H1 (cell line): ENCODE measurements around the gene DHCR7. TPM values are rescaled to one million over a fixed set of nuclear protein-coding genes. Genes with fewer than 3 reads are reported as not detected.

ENCODE experiments used
- CTCF ChIA-PET: fragments of 300-600 bp; sonication (Branson Sonifier 250); formaldehyde crosslinking; loops from one replicate; lab custom pipeline; 2021; ENCODE audit not compliant: partially characterized antibody; lab: Charles Lee
- POLR2A ChIA-PET: fragments of 300-600 bp; sonication (Branson Sonifier 250); formaldehyde crosslinking; loops from one replicate; lab custom pipeline; 2021; ENCODE audit warnings: inconsistent platforms; ENCODE audit not compliant: partially characterized antibody; lab: Charles Lee
- DNase-seq, 2 experiments: peaks; one replicate each; pipeline versions ENCODE4 v3.0.0 to v3.0.0-alpha.2; 2010 to 2022; ENCODE audit warnings: low spot score in 2 of 2, low read depth in 1 of 2, mixed read lengths in 1 of 2
- FAIRE-seq: peaks from 2 replicates; lab custom pipeline; 2011; peaks lifted over from hg19 to GRCh38; lab: Jason Lieb, UNC
- H2AFZ ChIP-seq: 2 replicates; pipeline ENCODE4 v1.8.1; 2012; ENCODE audit warnings: low read length, inconsistent platforms
- H2AK5ac ChIP-seq: 2 replicates; pipeline ENCODE4 v1.6.1; 2013; ENCODE audit warnings: low read depth, low read length
- H2BK120ac ChIP-seq: replicated peaks from 2 replicates; pipeline ENCODE3; 2013; ENCODE audit warnings: low read depth, low read length, inconsistent platforms
- H2BK12ac ChIP-seq: 2 replicates; pipeline ENCODE4 v1.6.1; 2013; ENCODE audit warnings: low read depth, low read length
- H2BK15ac ChIP-seq: 2 replicates; pipeline ENCODE4 v1.6.1; 2013; ENCODE audit warnings: low read length
- H2BK20ac ChIP-seq: 2 replicates; pipeline ENCODE4 v1.6.1; 2013; ENCODE audit warnings: low read length
- H2BK5ac ChIP-seq: 2 replicates; pipeline ENCODE4 v1.6.1; 2013; ENCODE audit warnings: low read depth, low read length
- H3K14ac ChIP-seq: 2 replicates; pipeline ENCODE4 v1.6.1; 2013; ENCODE audit warnings: inconsistent platforms; ENCODE audit not compliant: insufficient read length
- H3K18ac ChIP-seq: 2 replicates; pipeline ENCODE4 v1.6.1; 2013; ENCODE audit warnings: low read length; ENCODE audit errors: extremely low read depth
- H3K23ac ChIP-seq: 2 replicates; pipeline ENCODE4 v1.6.1; 2013; ENCODE audit warnings: inconsistent platforms; ENCODE audit not compliant: insufficient read length
- H3K23me2 ChIP-seq: 2 replicates; pipeline ENCODE4 v1.6.1; 2013; ENCODE audit warnings: low read depth, low read length
- H3K27ac ChIP-seq: 2 replicates; pipeline ENCODE4 v1.6.1; 2011; ENCODE audit warnings: low read depth, low read length, inconsistent platforms
- H3K27me3 ChIP-seq, 4 experiments: replicated peaks in 1 of 4; 1 replicate in 1 of 4; 2 replicates in 3 of 4; pipeline versions ENCODE4 v1.6.1 to v1.8.1; 2011 to 2013; ENCODE audit warnings: low read length in 3 of 4, mild to moderate bottlenecking in 3 of 4, inconsistent platforms in 2 of 4, mixed read lengths in 2 of 4, moderate library complexity in 1 of 4; ENCODE audit not compliant: control insufficient read depth in 3 of 4, insufficient read depth in 3 of 4; ENCODE audit errors: extremely low read depth in 1 of 4
- H3K36me3 ChIP-seq, 4 experiments: 2 replicates each; pipeline versions ENCODE4 v1.6.1 to v1.8.1; 2011 to 2013; ENCODE audit warnings: mild to moderate bottlenecking in 4 of 4, low read length in 3 of 4, moderate library complexity in 2 of 4, control low read depth in 1 of 4, inconsistent platforms in 1 of 4; ENCODE audit not compliant: insufficient read depth in 4 of 4, control insufficient read depth in 2 of 4
- H3K4ac ChIP-seq: replicated peaks from 2 replicates; pipeline ENCODE3; 2013; ENCODE audit warnings: low read length, low read depth, mixed read lengths, inconsistent platforms; ENCODE audit not compliant: insufficient read length
- H3K4me1 ChIP-seq, 4 experiments: replicated peaks in 1 of 4; 1 replicate in 1 of 4; 2 replicates in 3 of 4; pipeline versions ENCODE4 v1.6.1 to v1.8.1; 2011 to 2013; ENCODE audit warnings: low read length in 3 of 4, inconsistent platforms in 2 of 4, mixed read lengths in 1 of 4; ENCODE audit not compliant: insufficient read depth in 4 of 4, control insufficient read depth in 3 of 4
- H3K4me2 ChIP-seq, 2 experiments: 2 replicates each; pipeline versions ENCODE4 v1.6.1 to v1.8.1; 2011 to 2013; ENCODE audit warnings: low read depth in 2 of 2, low read length in 2 of 2, control low read depth in 1 of 2, inconsistent platforms in 1 of 2, mild to moderate bottlenecking in 1 of 2; ENCODE audit not compliant: insufficient read depth in 1 of 2
- H3K4me3 ChIP-seq, 4 experiments: fragments of 200-600, 300-600 bp in 1 of 4; sonication (generic), shearing (Covaris generic), sonication (Bioruptor Twin) in 1 of 4; 2 replicates each; pipeline versions ENCODE4 v1.5.1 to v1.8.1; 2011 to 2016; ENCODE audit warnings: low read length in 4 of 4, low read depth in 3 of 4, control low read depth in 2 of 4, inconsistent platforms in 2 of 4, mild to moderate bottlenecking in 2 of 4, mixed read lengths in 1 of 4, moderate library complexity in 1 of 4; ENCODE audit not compliant: insufficient read depth in 2 of 4; ENCODE audit errors: extremely low read depth in 1 of 4
- H3K56ac ChIP-seq: replicated peaks from 2 replicates; pipeline ENCODE3; 2013; ENCODE audit warnings: low read depth, mild to moderate bottlenecking, mixed read lengths, low read length, inconsistent platforms; ENCODE audit not compliant: insufficient read length
- H3K79me1 ChIP-seq: 2 replicates; pipeline ENCODE4 v1.6.1; 2013; ENCODE audit warnings: low read depth, low read length, control low read depth
- H3K79me2 ChIP-seq, 2 experiments: 2 replicates each; pipeline versions ENCODE4 v1.6.1 to v1.8.1; 2012 to 2013; ENCODE audit warnings: low read length in 2 of 2, mild to moderate bottlenecking in 2 of 2, inconsistent platforms in 1 of 2; ENCODE audit not compliant: insufficient read depth in 2 of 2, control insufficient read depth in 1 of 2
- H3K9ac ChIP-seq, 4 experiments: replicated peaks in 1 of 4; 1 replicate in 1 of 4; 2 replicates in 3 of 4; pipeline versions ENCODE4 v1.6.1 to v1.8.1; 2011 to 2013; ENCODE audit warnings: low read depth in 3 of 4, low read length in 3 of 4, control low read depth in 2 of 4, mild to moderate bottlenecking in 2 of 4, moderate library complexity in 2 of 4, inconsistent platforms in 1 of 4; ENCODE audit errors: extremely low read depth in 1 of 4
- H3K9me3 ChIP-seq, 2 experiments: 2 replicates each; pipeline versions ENCODE4 v1.6.1 to v1.8.1; 2012 to 2013; ENCODE audit warnings: mild to moderate bottlenecking in 2 of 2, moderate library complexity in 2 of 2, control low read depth in 1 of 2, inconsistent platforms in 1 of 2, low read depth in 1 of 2, low read length in 1 of 2, mixed read lengths in 1 of 2; ENCODE audit not compliant: insufficient read depth in 2 of 2
- H4K20me1 ChIP-seq, 2 experiments: replicated peaks in 1 of 2; 2 replicates each; pipeline versions ENCODE3 to v1.8.1; 2011 to 2013; ENCODE audit warnings: inconsistent platforms in 2 of 2, low read length in 2 of 2, mild to moderate bottlenecking in 1 of 2; ENCODE audit not compliant: insufficient read depth in 2 of 2, control insufficient read depth in 1 of 2
- H4K5ac ChIP-seq: 2 replicates; pipeline ENCODE4 v1.6.1; 2013; ENCODE audit warnings: low read length, low read depth, mixed read lengths, inconsistent platforms; ENCODE audit not compliant: insufficient read length
- H4K8ac ChIP-seq: 2 replicates; pipeline ENCODE4 v1.8.0; 2013; ENCODE audit warnings: mild to moderate bottlenecking, moderate library complexity, low read length, inconsistent platforms; ENCODE audit not compliant: insufficient read depth; ENCODE audit errors: extremely low read depth
- H4K91ac ChIP-seq: replicated peaks from 2 replicates; pipeline ENCODE3; 2013; ENCODE audit warnings: low read length, mixed read lengths, inconsistent platforms; ENCODE audit not compliant: insufficient read length
- CEBPB ChIP-seq: IDR thresholded peaks from 2 replicates; pipeline ENCODE4 v1.6.1; 2012; ENCODE audit warnings: low read depth, low read length
- NRF1 ChIP-seq: IDR thresholded peaks from 2 replicates; pipeline ENCODE4 v1.6.1; 2011; ENCODE audit warnings: mild to moderate bottlenecking, low read depth, low read length, improper control_type of control experiment
- WGBS, 2 experiments: shearing (Covaris generic) in 1 of 2; methylation state at CpG; one replicate each; pipeline versions ENCODE4 v1.1.6 to v1.1.7; 2013 to 2015; ENCODE audit warnings: low lambda C conversion rate in 2 of 2, mixed read lengths in 2 of 2, inconsistent platforms in 1 of 2, low coverage in 1 of 2, missing lambda C conversion rate in 1 of 2; ENCODE audit not compliant: insufficient replicate concordance in 2 of 2, insufficient coverage in 1 of 2, insufficient read length in 1 of 2; ENCODE audit errors: extremely low coverage in 1 of 2, missing lambda C conversion rate in 1 of 2; 5-methylcytosine and 5-hydroxymethylcytosine counted together
- polyA plus RNA-seq, 7 experiments: library from polyadenylated mRNA; depleted of rRNA in 3 of 7; stranded (reverse) in 5 of 7; unstranded in 2 of 7; fragments of >200 nt in 5 of 7; fragments of 200-250 nt in 2 of 7; gene quantifications; 1 replicate in 5 of 7; 2 replicates in 1 of 7; 4 replicates in 1 of 7; pipeline versions ENCODE4 v1.2.1 to v1.2.3, GENCODE V29; 2011 to 2013; ENCODE audit warnings: missing spikeins in 2 of 7, mixed read lengths in 2 of 7
- total RNA-seq: library from RNA; stranded (reverse); fragmentation: NEBNext Ultra II Directional; extraction: Animal tissue kit (Norgen Biotek cat#: 25700); gene quantifications from 2 replicates; pipeline ENCODE4 v1.2.1, GENCODE V29; 2021
- TF ChIP-seq, protein P1 (sequence below), 3 experiments: IDR thresholded peaks; 1 replicate in 2 of 3; 2 replicates in 1 of 3; pipeline versions ENCODE4 v1.5.1 to v1.6.1; 2011; ENCODE audit warnings: low read length in 3 of 3, mild to moderate bottlenecking in 3 of 3, inconsistent platforms in 2 of 3, low read depth in 1 of 3, moderate library complexity in 1 of 3; ENCODE audit not compliant: insufficient read depth in 1 of 3; ENCODE audit errors: control extremely low read depth in 1 of 3

The DHCR7 gene
- total and polyA plus RNA-seq, 2 of the 8 experiments (the other 6 are each of a cell fraction or from before 2014, with no cell fraction given): 144 to 157 TPM

DNA sequence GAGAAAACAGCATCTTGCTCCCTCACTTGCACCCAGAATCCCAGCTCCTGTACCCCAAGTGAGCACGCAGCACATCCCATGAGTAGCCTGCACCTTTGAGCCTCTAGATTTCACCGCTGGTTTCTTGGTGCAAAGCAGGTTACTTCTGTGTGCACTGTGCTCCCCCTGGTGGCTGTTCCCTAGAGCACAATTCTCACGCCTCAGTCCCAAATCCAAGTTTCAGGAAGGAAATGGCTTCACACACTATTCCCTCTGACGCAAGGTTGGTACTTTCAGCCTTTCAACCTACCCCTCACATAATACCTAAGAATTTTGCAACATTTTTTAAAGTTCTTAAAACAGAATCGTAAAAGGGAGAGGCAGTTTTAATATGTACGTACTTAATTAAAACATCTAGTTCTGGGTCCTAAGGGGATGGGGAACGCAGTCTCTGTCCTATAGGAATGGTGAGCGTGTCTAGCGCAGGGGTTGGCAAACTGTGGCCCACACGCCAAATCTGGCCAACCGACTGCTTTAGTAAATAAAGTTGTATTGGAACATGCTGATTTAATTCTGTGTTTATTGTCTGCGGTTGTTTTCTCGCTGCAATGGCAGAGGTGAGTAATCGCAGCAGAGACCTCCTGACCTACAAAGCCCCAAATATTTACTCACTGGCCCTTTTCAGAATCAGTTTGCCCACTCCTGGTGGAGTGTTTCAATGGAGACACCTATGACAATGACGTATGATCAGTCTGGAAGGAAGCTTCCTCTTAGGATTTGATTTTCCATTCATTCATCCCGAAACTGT is 27.5 kb downstream of the DHCR7 start:
- no peak overlapping the region for H2BK12ac ChIP-seq
- ChIA-PET POLR2A (interaction anchor here (0.9 kb wide), 1 partner anchor 9 kb away, joined by 3 read pairs; no protein-coding TSS in a partner anchor), CTCF (interaction anchor here (0.6 to 6.8 kb wide), 42 partner anchors 8 to 953 kb away, joined by 3 to 64 read pairs (median 4); no protein-coding TSS in a partner anchor)
- no peaks in the 10 kb centered on the region for H3K9me3 ChIP-seq
- no peak overlapping the region for H3K4ac ChIP-seq
- no peaks in the 10 kb centered on the region for H3K79me2 ChIP-seq
- 67% methylated on average over 16 of the region's 16 CpGs; no CpG with 5 or more reads in 1 of the 2 experiments for WGBS, 2 experiments
- H3K9ac ChIP-seq: no peak overlapping the region
- H4K8ac ChIP-seq: no peak overlapping the region
- H3K4me3 ChIP-seq: no peak overlapping the region
- H4K91ac ChIP-seq: no peak overlapping the region
- H3K4me1 ChIP-seq: peaks cover 0 to 2% (median 0%) of the 10 kb centered on the region in 4 experiments; a peak in 2 of 7 replicates
- no peak overlapping the region for H2AK5ac ChIP-seq
- no peaks in the 10 kb centered on the region for H3K79me1 ChIP-seq
- no peak overlapping the region for H2BK15ac ChIP-seq
- FAIRE-seq: peak; percentile 90
- H2BK20ac ChIP-seq: no peak overlapping the region
- no peak overlapping the region for H3K18ac ChIP-seq
- peak; percentile 44 to 80 for DNase-seq
- no peaks in the 10 kb centered on the region; the same call in 1 of the 2 replicates for H3K23me2 ChIP-seq
- H2BK5ac ChIP-seq: no peak overlapping the region
- no peaks in the 10 kb centered on the region for H4K20me1 ChIP-seq
- H3K27me3 ChIP-seq: no peaks in the 10 kb centered on the region
- no peak overlapping the region for H3K14ac ChIP-seq
- no peak overlapping the region for H3K56ac ChIP-seq
- no peak overlapping the region for H3K23ac ChIP-seq
- H2AFZ ChIP-seq: no peak overlapping the region
- no peak overlapping the region for H4K5ac ChIP-seq
- H3K27ac ChIP-seq: no peak overlapping the region
- no peaks in the 10 kb centered on the region for H3K36me3 ChIP-seq
- H2BK120ac ChIP-seq: no peak overlapping the region
- no peak overlapping the region for H3K4me2 ChIP-seq
- TF ChIP-seq, protein P1, sequence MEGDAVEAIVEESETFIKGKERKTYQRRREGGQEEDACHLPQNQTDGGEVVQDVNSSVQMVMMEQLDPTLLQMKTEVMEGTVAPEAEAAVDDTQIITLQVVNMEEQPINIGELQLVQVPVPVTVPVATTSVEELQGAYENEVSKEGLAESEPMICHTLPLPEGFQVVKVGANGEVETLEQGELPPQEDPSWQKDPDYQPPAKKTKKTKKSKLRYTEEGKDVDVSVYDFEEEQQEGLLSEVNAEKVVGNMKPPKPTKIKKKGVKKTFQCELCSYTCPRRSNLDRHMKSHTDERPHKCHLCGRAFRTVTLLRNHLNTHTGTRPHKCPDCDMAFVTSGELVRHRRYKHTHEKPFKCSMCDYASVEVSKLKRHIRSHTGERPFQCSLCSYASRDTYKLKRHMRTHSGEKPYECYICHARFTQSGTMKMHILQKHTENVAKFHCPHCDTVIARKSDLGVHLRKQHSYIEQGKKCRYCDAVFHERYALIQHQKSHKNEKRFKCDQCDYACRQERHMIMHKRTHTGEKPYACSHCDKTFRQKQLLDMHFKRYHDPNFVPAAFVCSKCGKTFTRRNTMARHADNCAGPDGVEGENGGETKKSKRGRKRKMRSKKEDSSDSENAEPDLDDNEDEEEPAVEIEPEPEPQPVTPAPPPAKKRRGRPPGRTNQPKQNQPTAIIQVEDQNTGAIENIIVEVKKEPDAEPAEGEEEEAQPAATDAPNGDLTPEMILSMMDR (IDR thresholded peaks at IDR 0.05; ENCODE audit: control extremely low read depth in 1 of 3, insufficient read depth in 1 of 3, low read depth in 1 of 3, low read length in 3 of 3): peak; percentile 90 to 97 (median 94)
- 0 out of 2 replicates have a peak, but pooled peaks have one; percentile 32 for TF ChIP-seq CEBPB
- no peak for TF ChIP-seq NRF1
